Measurements from ENCODE around the gene PLEKHA1.

PLEKHA1 gene

DNA sequence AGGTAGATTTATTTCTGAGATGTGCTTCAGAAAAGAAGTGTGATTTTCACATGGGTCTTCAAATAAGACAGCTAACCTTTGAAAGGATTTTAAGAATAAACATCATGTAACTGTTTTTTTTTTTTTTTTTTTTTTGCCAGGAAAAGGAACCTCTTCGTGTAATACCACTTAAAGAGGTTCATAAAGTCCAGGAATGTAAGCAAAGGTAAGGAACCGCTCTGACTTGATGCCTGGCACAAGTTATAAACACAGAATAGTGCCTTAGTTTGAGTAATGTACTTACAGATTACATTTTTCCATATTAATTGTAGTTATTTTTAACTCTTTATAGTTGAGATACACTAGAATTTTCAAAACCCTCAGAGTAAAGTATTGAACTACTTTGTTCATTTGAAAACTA is 49.6 kb downstream of the PLEKHA1 start:
- DNase-seq = no peak

- no peak for DNase-seq
Observed at GRCh38 chr10:122426829-122427228, 52.3 kb downstream of the PLEKHA1 start.

DNA sequence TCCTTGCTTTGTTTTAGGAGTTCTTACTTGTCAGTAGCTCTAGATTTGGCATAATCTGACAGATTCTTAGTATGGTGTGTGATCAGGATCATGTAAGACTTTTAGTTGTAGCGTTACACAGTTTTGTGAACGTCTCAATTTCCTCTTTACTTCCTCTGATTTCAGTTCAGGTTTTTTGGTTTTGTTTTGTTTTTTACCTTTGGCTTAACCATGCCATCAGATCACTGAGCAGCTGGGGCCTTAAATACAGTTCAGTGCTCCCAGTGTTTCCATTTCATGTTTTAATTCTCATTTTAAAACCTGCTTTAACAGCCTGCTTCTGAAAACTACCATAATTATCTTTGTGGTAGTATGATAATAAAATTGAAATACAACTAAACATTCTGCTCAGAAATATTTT is 52.8 kb downstream of the PLEKHA1 start:
- no peak for DNase-seq

- peak; percentile 66 for DNase-seq
Observed at GRCh38 chr10:122435212-122435827, 60.8 kb downstream of the PLEKHA1 start.

- DNase-seq = no peak
Observed at GRCh38 chr10:122441961-122442360, 67.5 kb downstream of the PLEKHA1 start.

GRCh38 chr10:122445469-122445868 is 71.0 kb downstream of the PLEKHA1 start:
- DNase-seq = no peak

DNA sequence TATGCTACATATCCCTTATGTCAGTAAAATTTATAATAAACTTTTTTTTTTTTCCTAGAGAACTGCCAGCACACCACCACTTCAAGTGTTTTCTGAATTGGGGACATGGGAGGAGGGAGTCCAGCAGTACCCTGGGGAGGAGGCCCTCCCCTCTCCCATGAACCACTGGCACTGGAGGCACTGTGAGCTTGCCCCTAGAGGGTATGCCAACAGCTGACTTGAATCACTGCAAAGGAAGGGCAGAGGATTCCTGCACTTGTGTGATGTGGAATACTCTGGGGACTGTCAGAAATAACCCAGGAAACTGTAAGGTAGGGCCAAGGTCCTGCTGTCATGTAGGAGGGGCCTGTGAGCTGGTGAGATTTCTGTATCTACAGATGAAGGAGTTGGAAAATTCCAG is 71.4 kb downstream of the PLEKHA1 start:
- DNase-seq = no peak

GRCh38 chr10:122446668-122447423 is 72.3 kb downstream of the PLEKHA1 start:
- DNase-seq = no peak

DNA sequence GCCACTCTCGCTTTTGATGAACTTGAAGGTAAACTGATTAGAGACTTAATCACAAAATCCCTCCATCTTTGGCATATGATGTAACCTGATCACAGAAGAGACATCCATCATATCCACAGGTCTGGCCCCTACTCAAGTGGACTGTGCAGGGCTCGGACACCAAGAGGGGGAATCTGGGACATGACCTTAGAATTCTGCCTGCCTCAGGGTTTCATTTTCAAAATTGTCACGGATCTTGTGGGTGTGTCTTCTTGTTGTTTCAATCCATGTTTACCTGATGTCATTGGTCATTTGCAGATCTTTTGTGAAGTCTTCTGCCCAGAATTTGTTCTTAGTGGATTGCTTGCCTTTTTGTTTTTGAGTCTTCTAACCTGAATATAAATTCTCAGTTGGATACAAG is 74.1 kb downstream of the PLEKHA1 start:
- DNase-seq = no peak

- no peak for DNase-seq
Observed at GRCh38 chr10:122449153-122449552, 74.6 kb downstream of the PLEKHA1 start.

- no peak for DNase-seq
Observed at GRCh38 chr10:122450353-122450990, 76.0 kb downstream of the PLEKHA1 start.

- DNase-seq = no peak
Observed at GRCh38 chr10:122454071-122454470, 79.6 kb downstream of the PLEKHA1 start.

DNA sequence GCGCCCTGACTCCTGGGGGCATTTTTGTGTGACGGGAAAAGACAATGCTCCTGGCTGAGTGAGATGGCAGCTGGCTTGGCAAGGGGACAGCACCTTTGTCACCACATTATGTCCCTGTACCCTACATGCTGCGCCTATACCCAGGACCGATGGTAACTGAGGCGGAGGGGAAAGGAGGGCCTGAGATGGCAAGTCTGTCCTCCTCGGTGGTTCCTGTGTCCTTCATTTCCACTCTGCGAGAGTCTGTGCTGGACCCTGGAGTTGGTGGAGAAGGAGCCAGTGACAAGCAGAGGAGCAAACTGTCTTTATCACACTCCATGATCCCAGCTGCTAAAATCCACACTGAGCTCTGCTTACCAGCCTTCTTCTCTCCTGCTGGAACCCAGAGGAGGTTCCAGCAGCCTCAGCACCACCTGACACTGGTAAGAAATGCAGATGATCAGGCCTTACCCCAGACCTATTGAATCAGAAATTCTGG is 80.1 kb downstream of the PLEKHA1 start, which contains the start of gene ARMS2:
Gene ARMS2 (plus strand): TSS at position 51 of the 478 bp plus-strand sequence. CDS start 75 bp downstream, at position 126.
- DNase-seq = no peak

DNA sequence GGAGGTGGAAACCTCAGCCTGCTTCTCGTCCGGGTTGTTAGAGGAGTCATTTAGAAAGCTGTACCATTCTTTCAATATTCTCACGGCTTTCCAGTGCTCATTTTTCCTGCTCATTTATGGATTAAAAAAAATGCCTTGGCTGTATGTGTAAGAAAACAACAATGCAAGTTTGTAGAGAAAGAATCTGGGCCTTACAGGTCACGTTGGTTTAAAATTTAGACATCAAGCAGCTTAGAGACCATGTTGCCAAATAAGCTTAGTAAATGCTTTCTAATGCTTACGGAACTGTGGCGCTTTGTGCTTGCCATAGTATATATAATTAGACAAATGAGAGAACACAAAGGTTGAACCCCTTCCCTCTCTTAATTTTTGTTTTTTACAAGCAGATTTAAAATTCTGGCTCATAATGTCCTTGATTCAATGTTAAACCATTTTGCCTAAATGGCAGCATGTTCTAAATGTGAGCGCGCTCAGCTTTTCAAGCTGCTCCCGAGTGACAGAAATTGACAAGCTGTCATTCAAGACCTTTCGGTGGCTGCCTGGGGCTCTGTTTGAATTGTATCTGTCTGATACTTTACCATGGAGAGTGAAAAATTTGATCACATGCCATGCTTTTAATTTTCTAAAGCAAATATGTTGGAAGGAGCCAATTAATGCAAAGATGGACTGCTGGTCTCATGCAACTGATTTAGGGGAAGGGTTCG is 81.0 kb downstream of the PLEKHA1 start:
- DNase-seq = no peak

DNA sequence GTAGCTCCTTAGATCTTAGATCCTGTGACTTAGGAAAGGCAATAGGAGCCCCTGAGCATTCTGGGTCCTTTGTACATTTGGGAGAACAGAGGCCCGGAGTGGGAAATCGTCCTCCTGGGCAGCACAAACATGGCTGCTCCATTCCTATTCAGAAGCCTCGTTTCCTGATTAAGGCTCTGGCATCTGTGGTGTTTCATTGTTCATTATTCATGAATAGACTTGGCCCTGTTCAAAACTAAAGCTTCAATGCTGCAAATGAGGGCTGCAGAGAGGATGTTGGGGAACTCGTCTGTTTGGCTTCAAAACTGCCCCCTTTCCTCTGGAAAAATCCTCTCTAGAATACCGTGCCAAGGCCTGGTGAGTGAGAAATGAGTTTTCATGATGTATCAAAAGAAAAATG is 83.4 kb downstream of the PLEKHA1 start:
- DNase-seq = peak; percentile 46

GRCh38 chr10:122458693-122459092 is 84.2 kb downstream of the PLEKHA1 start:
- DNase-seq = peak; percentile 37

DNA sequence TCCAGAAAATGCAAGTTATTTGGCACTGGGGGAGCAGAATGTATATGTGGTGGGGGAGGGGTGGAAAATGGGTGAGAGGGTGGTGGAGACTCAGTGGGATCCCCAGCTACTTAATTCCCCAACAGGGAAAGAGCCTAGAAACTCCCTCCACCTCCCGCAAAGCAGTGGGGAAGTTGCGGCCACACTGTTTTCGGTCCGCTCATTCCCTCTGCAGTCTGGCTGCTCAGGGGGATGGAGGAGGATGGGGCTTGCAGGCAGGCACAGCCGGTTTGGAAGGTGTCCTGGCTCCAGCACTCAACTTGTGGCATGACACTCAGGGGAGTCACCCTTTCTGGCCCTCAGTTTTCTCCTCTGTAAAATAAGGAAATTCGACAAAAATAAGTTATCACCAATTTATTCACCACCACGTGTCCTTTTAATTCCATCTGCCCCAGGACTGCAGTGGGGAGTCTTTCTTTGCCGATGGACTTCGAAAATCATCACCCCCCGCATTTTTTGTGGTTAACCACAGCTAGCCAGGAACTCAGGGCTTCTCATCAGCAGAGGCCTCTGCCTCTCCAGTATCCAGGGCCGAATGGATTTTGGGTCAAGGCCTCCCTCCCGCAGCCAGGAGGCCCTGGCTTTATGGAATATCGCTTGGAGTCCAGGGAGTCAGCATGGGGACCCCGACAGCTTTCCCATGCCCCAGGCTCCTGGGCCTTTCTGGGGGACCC is 85.2 kb downstream of the PLEKHA1 start:
- DNase-seq = no peak

DNA sequence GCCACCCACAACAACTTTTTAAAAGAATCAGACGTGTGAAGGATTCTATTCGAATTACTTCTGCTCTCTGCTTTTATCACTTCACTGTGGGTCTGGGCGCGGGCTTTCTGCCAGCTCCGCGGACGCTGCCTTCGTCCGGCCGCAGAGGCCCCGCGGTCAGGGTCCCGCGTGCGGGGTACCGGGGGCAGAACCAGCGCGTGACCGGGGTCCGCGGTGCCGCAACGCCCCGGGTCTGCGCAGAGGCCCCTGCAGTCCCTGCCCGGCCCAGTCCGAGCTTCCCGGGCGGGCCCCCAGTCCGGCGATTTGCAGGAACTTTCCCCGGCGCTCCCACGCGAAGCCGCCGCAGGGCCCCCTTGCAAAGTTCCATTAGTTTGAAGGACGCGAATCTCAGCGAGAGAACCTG is 86.4 kb downstream of the PLEKHA1 start:
- DNase-seq = no peak

GRCh38 chr10:122461367-122461728 is 86.8 kb downstream of the PLEKHA1 start, which contains the start of gene HTRA1:
HTRA1 (plus strand) TSS chr10:122461553; CDS start chr10:122461653, 100 bp downstream.
- peak; percentile 91 for DNase-seq

- no peak for DNase-seq
Observed at GRCh38 chr10:122461729-122462532, 87.4 kb downstream of the PLEKHA1 start.

Measured in midbrain (tissue), 1 donor.